Neural cell (in vitro differentiated cells): ENCODE data around the gene ELMO2. TPM values are rescaled to one million over a fixed set of nuclear protein-coding genes. Genes with fewer than 3 reads are reported as not detected.

ENCODE experiments used
- H2AFZ ChIP-seq: fragments of 200-600, 300-800 bp; sonication (generic), shearing (Covaris generic); 2 replicates; pipeline ENCODE4 v1.6.0; 2014; ENCODE audit warnings: low read depth, mild to moderate bottlenecking, antibody characterized with exemption, low read length, moderate library complexity
- H3F3A ChIP-seq: fragments of 200-600 bp; shearing (Covaris generic); 2 replicates; pipeline ENCODE4 v1.6.1; 2016; ENCODE audit warnings: mild to moderate bottlenecking, moderate library complexity, mixed read lengths, antibody characterized with exemption, low read length; ENCODE audit not compliant: insufficient read depth, poor library complexity, severe bottlenecking
- H3K27ac ChIP-seq: fragments of 200-600, 300-800 bp; sonication (generic), shearing (Covaris generic); 2 replicates; pipeline ENCODE4 v1.5.1; 2014; ENCODE audit warnings: mild to moderate bottlenecking, low read length, moderate library complexity
- H3K27me3 ChIP-seq: fragments of 300-800, 200-600 bp; sonication (generic), shearing (Covaris generic); 2 replicates; pipeline ENCODE4 v1.6.0; 2014; ENCODE audit warnings: mild to moderate bottlenecking, low read depth, low read length, moderate library complexity; ENCODE audit not compliant: insufficient read depth
- H3K36me3 ChIP-seq: fragments of 300-800, 200-600 bp; sonication (generic), shearing (Covaris generic); 2 replicates; pipeline ENCODE4 v1.5.1; 2014; ENCODE audit warnings: mild to moderate bottlenecking, antibody characterized with exemption, low read length, moderate library complexity; ENCODE audit not compliant: insufficient read depth
- H3K4me2 ChIP-seq: fragments of 300-800, 200-600 bp; sonication (generic), shearing (Covaris generic); 2 replicates; pipeline ENCODE4 v1.6.0; 2014; ENCODE audit warnings: mild to moderate bottlenecking, low read length
- H3K4me3 ChIP-seq: fragments of 300-800, 200-600 bp; sonication (generic), shearing (Covaris generic); 2 replicates; pipeline ENCODE4 v1.5.1; 2014; ENCODE audit warnings: mild to moderate bottlenecking, low read length, moderate library complexity
- H3K79me2 ChIP-seq: fragments of 200-600 bp; shearing (Covaris generic); replicated peaks from 2 replicates; pipeline ENCODE4 v1.6.0; 2014; ENCODE audit warnings: mild to moderate bottlenecking, low read length, moderate library complexity; ENCODE audit not compliant: insufficient read depth
- H3K9ac ChIP-seq: fragments of 300-800, 200-600 bp; sonication (generic), shearing (Covaris generic); 2 replicates; pipeline ENCODE4 v1.6.1; 2016; ENCODE audit warnings: mild to moderate bottlenecking, low read length, mixed read lengths
- H3K9me2 ChIP-seq: fragments of 200-600 bp; shearing (Covaris generic); 2 replicates; pipeline ENCODE4 v1.6.1; 2016; ENCODE audit warnings: mild to moderate bottlenecking, low read length, mixed read lengths; ENCODE audit not compliant: insufficient read depth
- H3K9me3 ChIP-seq: fragments of 200-600, 300-800 bp; sonication (generic), shearing (Covaris generic); 2 replicates; pipeline ENCODE4 v1.6.1; 2016; ENCODE audit warnings: mild to moderate bottlenecking, mixed run types, low read length, moderate library complexity, mixed read lengths
- H4K20me1 ChIP-seq: fragments of 200-600 bp; shearing (Covaris generic); 2 replicates; pipeline ENCODE4 v1.6.1; 2016; ENCODE audit warnings: mild to moderate bottlenecking, mixed run types; ENCODE audit not compliant: insufficient read depth
- CTCF ChIP-seq: fragments of 450-650 bp; IDR thresholded peaks from 2 replicates; pipeline ENCODE4 v1.5.1; 2014; ENCODE audit warnings: antibody characterized with exemption, mild to moderate bottlenecking, moderate library complexity; ENCODE audit not compliant: poor library complexity, severe bottlenecking
- EP300 ChIP-seq: fragments of 450-650 bp; conservative IDR thresholded peaks from 2 replicates; pipeline ENCODE4 v1.6.1; 2014; ENCODE audit warnings: antibody characterized with exemption, mild to moderate bottlenecking, moderate library complexity; ENCODE audit not compliant: poor library complexity, severe bottlenecking
- EZH2 ChIP-seq: fragments of 200-600, 300-800 bp; shearing (Covaris generic), sonication (generic); IDR thresholded peaks from 2 replicates; pipeline ENCODE4 v1.6.1; 2014; ENCODE audit warnings: antibody characterized with exemption, low read length, borderline replicate concordance, mild to moderate bottlenecking; ENCODE audit not compliant: insufficient read depth, poor library complexity, severe bottlenecking
- MXI1 ChIP-seq: fragments of 450-650 bp; conservative IDR thresholded peaks from 2 replicates; pipeline ENCODE4 v1.6.1; 2014; ENCODE audit warnings: antibody characterized with exemption, mild to moderate bottlenecking; ENCODE audit not compliant: poor library complexity, severe bottlenecking
- POLR2AphosphoS5 ChIP-seq: IDR thresholded peaks from 2 replicates; pipeline ENCODE4 v1.6.1; 2012
- RAD21 ChIP-seq: fragments of 450-650 bp; conservative IDR thresholded peaks from 2 replicates; pipeline ENCODE4 v1.6.1; 2014; ENCODE audit warnings: antibody characterized with exemption, mild to moderate bottlenecking, moderate library complexity
- REST ChIP-seq: IDR thresholded peaks from 2 replicates; pipeline ENCODE4 v1.6.1; 2012; ENCODE audit warnings: borderline replicate concordance
- SMC3 ChIP-seq: fragments of 450-650 bp; conservative IDR thresholded peaks from 2 replicates; pipeline ENCODE4 v1.6.1; 2014; ENCODE audit warnings: antibody characterized with exemption, mild to moderate bottlenecking, moderate library complexity; ENCODE audit not compliant: poor library complexity
- TAF1 ChIP-seq: IDR thresholded peaks from 2 replicates; pipeline ENCODE4 v1.6.1; 2012; ENCODE audit warnings: low read depth
- polyA plus RNA-seq: library from polyadenylated mRNA; depleted of rRNA; stranded (reverse); fragments of >200 nt; gene quantifications from 2 replicates; pipeline ENCODE4 v1.2.3, GENCODE V29; 2014

Gene ELMO2
- polyA plus RNA-seq, 1 donor from 2014 or later: 72.0 TPM

DNA sequence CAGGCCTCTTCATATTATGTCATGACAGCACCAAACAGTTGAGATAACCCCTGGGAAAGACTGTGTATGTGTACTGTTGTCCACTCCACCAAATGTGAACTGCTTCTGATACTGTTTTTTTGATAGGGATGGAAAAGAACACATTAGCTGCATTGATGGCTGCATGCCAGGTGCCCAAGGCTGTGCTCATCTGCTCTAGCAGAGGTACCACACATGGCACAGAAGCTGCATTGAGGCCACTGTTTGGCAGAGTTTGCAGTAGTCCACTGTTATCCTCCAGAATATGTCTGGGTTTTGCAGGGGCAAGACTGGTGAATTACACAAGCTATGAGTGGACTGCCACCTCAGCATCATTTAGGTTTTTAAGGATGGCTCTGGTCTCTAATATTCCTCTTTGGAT lies 28.2 kb upstream of the ELMO2 start:
- H3K36me3 ChIP-seq: no peaks in the 10 kb centered on the region
- H3K9ac ChIP-seq: no peak overlapping the region
- H3F3A ChIP-seq: no peaks in the 10 kb centered on the region
- TF ChIP-seq REST: no peak
- TF ChIP-seq RAD21: no peak
- no peak for TF ChIP-seq EZH2
- no peak for TF ChIP-seq EP300
- TF ChIP-seq TAF1: no peak
- TF ChIP-seq POLR2AphosphoS5: no peak
- TF ChIP-seq SMC3: no peak
- TF ChIP-seq CTCF: no peak
- no peak for TF ChIP-seq MXI1
- no peaks in the 10 kb centered on the region for H3K27me3 ChIP-seq
- H3K27ac ChIP-seq: no peak overlapping the region
- no peaks in the 10 kb centered on the region for H3K9me3 ChIP-seq
- H2AFZ ChIP-seq: no peak overlapping the region
- H3K9me2 ChIP-seq: no peaks in the 10 kb centered on the region
- H3K79me2 ChIP-seq: no peaks in the 10 kb centered on the region
- H4K20me1 ChIP-seq: no peaks in the 10 kb centered on the region
- no peak overlapping the region for H3K4me3 ChIP-seq
- H3K4me2 ChIP-seq: no peak overlapping the region

GRCh38 chr20:46433051-46433450 lies 26.6 kb upstream of the ELMO2 start:
- no peak overlapping the region for H3K4me2 ChIP-seq
- no peaks in the 10 kb centered on the region for H3F3A ChIP-seq
- no peak overlapping the region for H3K4me3 ChIP-seq
- no peak overlapping the region for H3K9ac ChIP-seq
- H3K79me2 ChIP-seq: no peaks in the 10 kb centered on the region
- no peaks in the 10 kb centered on the region for H3K9me2 ChIP-seq
- H4K20me1 ChIP-seq: no peaks in the 10 kb centered on the region
- TF ChIP-seq MXI1: no peak
- TF ChIP-seq EP300: no peak
- no peak for TF ChIP-seq TAF1
- TF ChIP-seq REST: no peak
- no peak overlapping the region for H3K27ac ChIP-seq
- H3K27me3 ChIP-seq: no peaks in the 10 kb centered on the region
- H3K9me3 ChIP-seq: no peaks in the 10 kb centered on the region
- no peaks in the 10 kb centered on the region for H3K36me3 ChIP-seq
- H2AFZ ChIP-seq: no peak overlapping the region
